GM13976 (cell line): ENCODE measurements around the gene ARL5A.
"Not testable (repeated sequence)": the region's sequence is repeated elsewhere in the genome, so short reads cannot be mapped to it uniquely, and the experiment has no call there.

ENCODE experiments used
- DNase-seq: peaks from one replicate; pipeline ENCODE4 v3.0.0; 2012; ENCODE audit warnings: low spot score
- CTCF ChIP-seq: IDR thresholded peaks from 2 replicates; pipeline ENCODE4 v1.5.1; 2012; ENCODE audit warnings: borderline replicate concordance, mild to moderate bottlenecking; ENCODE audit not compliant: insufficient read depth; ENCODE audit errors: extremely low read depth, missing control alignments, control extremely low read depth
- in situ Hi-C: fragments of 300-500 bp; cut with MboI; formaldehyde crosslinking; loops from one replicate; pipeline ENCODE4 v1.12.0; 2022; ENCODE audit warnings: low sequenced_read_pairs, mixed read lengths, inconsistent platforms; ENCODE audit not compliant: unreplicated experiment

Gene ARL5A

GRCh38 chr2:151828143-151828889, at the start of gene ARL5A:
TSS of gene ARL5A (minus strand) at chr2:151828421. CDS start at chr2:151828176, 245 bp downstream.
- DNase-seq: peak; percentile 97
- in situ Hi-C loops: no loop called here
- TF ChIP-seq CTCF: no peak

GRCh38 chr2:151875631-151876030, 47.4 kb upstream of the ARL5A start:
- DNase-seq, in situ Hi-C loops: not testable (repeated sequence)

- in situ Hi-C loops: no loop called here
- DNase-seq: no peak
- no peak for TF ChIP-seq CTCF
Measured at GRCh38 chr2:151872463-151872862, 44.2 kb upstream of the ARL5A start.

- in situ Hi-C loops: no loop called here
Measured at GRCh38 chr2:151869291-151869690, 41.1 kb upstream of the ARL5A start.

GRCh38 chr2:151862700-151863099, 34.5 kb upstream of the ARL5A start:
- no peak for TF ChIP-seq CTCF
- in situ Hi-C loops: no loop called here
- peak; percentile 68 for DNase-seq

More at GRCh38 chr2:151869291-151869690, 41.1 kb upstream of the ARL5A start:
- DNase-seq: no peak
- TF ChIP-seq CTCF: no peak

- in situ Hi-C loops: no loop called here
- no peak for TF ChIP-seq CTCF
- DNase-seq: no peak
Measured at GRCh38 chr2:151861174-151861573, 33.0 kb upstream of the ARL5A start.

GRCh38 chr2:151860613-151861146, 32.5 kb upstream of the ARL5A start:
- DNase-seq: no peak
- in situ Hi-C loops: no loop called here
- TF ChIP-seq CTCF: no peak
